IMR-90 (cell line): ENCODE data around the gene RGMA. TPM values are rescaled to one million over a fixed set of nuclear protein-coding genes. Genes with fewer than 3 reads are reported as not detected.

Experiments used
- ATAC-seq: fragments of 200-7000 bp; cut with Tn5 transposase; 2 replicates; pipeline ENCODE4 v1.9.1; 2020; ENCODE audit warnings: low read depth, mild to moderate bottlenecking, moderate library complexity
- BruUV-seq: library from RNA; stranded (reverse); fragments of 400-500 nt; replicated peaks from 2 replicates; lab custom pipeline; 2021; lab: Mats Ljungman, UMichigan
- CTCF ChIA-PET: fragments of 300-600 bp; formaldehyde crosslinking; extraction: SDS; loops from one replicate; lab custom pipeline; 2021; ENCODE audit warnings: antibody characterized with exemption; lab: Yijun Ruan, JAX
- POLR2A ChIA-PET: fragments of 300-600 bp; sonication (Branson Sonifier 250); formaldehyde crosslinking; loops from one replicate; lab custom pipeline; 2022; ENCODE audit warnings: antibody characterized with exemption; ENCODE audit not compliant: unreplicated experiment; lab: Charles Lee
- DNase-seq: peaks from one replicate; pipeline ENCODE4 v3.0.0; 2013
- H2AFZ ChIP-seq: replicated peaks from 2 replicates; pipeline ENCODE3; 2013; ENCODE audit warnings: low read length, mild to moderate bottlenecking; ENCODE audit not compliant: poor library complexity
- H2AK5ac ChIP-seq: 2 replicates; pipeline ENCODE4 v1.6.1; 2013; ENCODE audit warnings: low read depth, low read length, inconsistent platforms
- H2AK9ac ChIP-seq: replicated peaks from 2 replicates; pipeline ENCODE3; 2013; ENCODE audit warnings: mild to moderate bottlenecking, low read depth, low read length, moderate library complexity; ENCODE audit not compliant: poor library complexity
- H2BK120ac ChIP-seq: 2 replicates; pipeline ENCODE4 v1.6.1; 2013; ENCODE audit warnings: low read depth, low read length, inconsistent platforms
- H2BK15ac ChIP-seq: 3 replicates; pipeline ENCODE4 v1.6.1; 2013; ENCODE audit warnings: low read depth, low read length, inconsistent platforms
- H2BK20ac ChIP-seq: 2 replicates; pipeline ENCODE4 v1.6.1; 2013; ENCODE audit warnings: low read depth, mild to moderate bottlenecking, inconsistent platforms, low read length, moderate library complexity
- H2BK5ac ChIP-seq: 2 replicates; pipeline ENCODE4 v1.6.1; 2013; ENCODE audit warnings: mild to moderate bottlenecking, low read depth, low read length, inconsistent platforms; ENCODE audit not compliant: poor library complexity, severe bottlenecking
- H3K14ac ChIP-seq: replicated peaks from 2 replicates; pipeline ENCODE4 v1.6.1; 2013; ENCODE audit warnings: low read depth, low read length, inconsistent platforms
- H3K18ac ChIP-seq: 2 replicates; pipeline ENCODE4 v1.6.1; 2013; ENCODE audit warnings: low read depth, low read length, control low read depth
- H3K23ac ChIP-seq: 2 replicates; pipeline ENCODE4 v1.6.1; 2013; ENCODE audit warnings: low read depth, low read length, inconsistent platforms
- H3K27ac ChIP-seq: 2 replicates; pipeline ENCODE4 v1.5.1; 2013; ENCODE audit warnings: mild to moderate bottlenecking, control low read depth, low read length; ENCODE audit not compliant: insufficient read depth
- H3K27me3 ChIP-seq: 2 replicates; pipeline ENCODE4 v1.6.1; 2013; ENCODE audit warnings: low read length; ENCODE audit not compliant: control insufficient read depth, insufficient read depth
- H3K36me3 ChIP-seq: 2 replicates; pipeline ENCODE4 v1.6.1; 2013; ENCODE audit warnings: low read length, mixed read lengths; ENCODE audit not compliant: control insufficient read depth, insufficient read depth
- H3K4ac ChIP-seq: 2 replicates; pipeline ENCODE4 v1.6.1; 2013; ENCODE audit warnings: low read depth, low read length, inconsistent platforms
- H3K4me1 ChIP-seq: 2 replicates; pipeline ENCODE4 v1.6.1; 2013; ENCODE audit warnings: low read length, mixed read lengths; ENCODE audit not compliant: control insufficient read depth, insufficient read depth
- H3K4me2 ChIP-seq: 2 replicates; pipeline ENCODE4 v1.6.1; 2013; ENCODE audit warnings: low read depth, mild to moderate bottlenecking, control low read depth, low read length, moderate library complexity
- H3K4me3 ChIP-seq: 2 replicates; pipeline ENCODE4 v1.5.1; 2013; ENCODE audit warnings: low read depth, mild to moderate bottlenecking, control low read depth, low read length, moderate library complexity; ENCODE audit not compliant: insufficient read depth
- H3K56ac ChIP-seq: 2 replicates; pipeline ENCODE4 v1.6.1; 2013; ENCODE audit warnings: low read length, inconsistent platforms; ENCODE audit not compliant: insufficient read depth; ENCODE audit errors: extremely low read depth
- H3K79me1 ChIP-seq, 2 experiments: 2 replicates each; pipeline ENCODE4 v1.6.1; 2013; ENCODE audit warnings: low read length in 2 of 2, inconsistent platforms in 1 of 2, low read depth in 1 of 2
- H3K9ac ChIP-seq: 2 replicates; pipeline ENCODE4 v1.6.1; 2013; ENCODE audit warnings: low read depth, low read length, control low read depth
- H3K9me1 ChIP-seq: 2 replicates; pipeline ENCODE4 v1.6.1; 2013; ENCODE audit warnings: low read length, inconsistent platforms; ENCODE audit not compliant: insufficient read depth
- H3K9me3 ChIP-seq: 2 replicates; pipeline ENCODE4 v1.6.1; 2013; ENCODE audit warnings: low read length; ENCODE audit not compliant: control insufficient read depth, insufficient read depth
- H4K20me1 ChIP-seq: 2 replicates; pipeline ENCODE4 v1.6.1; 2013; ENCODE audit warnings: low read length, inconsistent platforms; ENCODE audit not compliant: insufficient read depth
- H4K5ac ChIP-seq: 2 replicates; pipeline ENCODE4 v1.6.1; 2013; ENCODE audit warnings: mild to moderate bottlenecking, low read depth, low read length, control low read depth
- H4K8ac ChIP-seq, 2 experiments: 2 replicates each; pipeline ENCODE4 v1.6.1; 2013; ENCODE audit warnings: low read depth in 2 of 2, low read length in 2 of 2, control low read depth in 1 of 2, inconsistent platforms in 1 of 2
- H4K91ac ChIP-seq: 2 replicates; pipeline ENCODE4 v1.6.1; 2013; ENCODE audit warnings: low read depth, low read length, inconsistent platforms; ENCODE audit not compliant: insufficient read depth
- BHLHE40 ChIP-seq: fragments of 150-350 bp; IDR thresholded peaks from 2 replicates; pipeline ENCODE4 v1.6.1; 2016; ENCODE audit warnings: mild to moderate bottlenecking, low read depth, low read length
- CTCF ChIP-seq: conservative IDR thresholded peaks from 2 replicates; pipeline ENCODE4 v1.5.1; 2012; ENCODE audit warnings: mild to moderate bottlenecking, low read depth, low read length, improper control_type of control experiment
- ELK1 ChIP-seq: fragments of 150-350 bp; IDR thresholded peaks from 2 replicates; pipeline ENCODE4 v1.6.1; 2016; ENCODE audit warnings: low read depth, mild to moderate bottlenecking, low read length, moderate library complexity, borderline replicate concordance
- RAD21 ChIP-seq: IDR thresholded peaks from 2 replicates; pipeline ENCODE4 v1.6.1; 2012; ENCODE audit warnings: low read length, improper control_type of control experiment
- RCOR1 ChIP-seq: IDR thresholded peaks from 2 replicates; pipeline ENCODE4 v1.6.1; 2012; ENCODE audit warnings: mild to moderate bottlenecking, low read length, improper control_type of control experiment; ENCODE audit not compliant: insufficient replicate concordance
- RFX5 ChIP-seq: IDR thresholded peaks from 2 replicates; pipeline ENCODE4 v1.8.0; 2012; ENCODE audit warnings: low read depth, mild to moderate bottlenecking, low read length, moderate library complexity
- WGBS, 2 experiments: methylation state at CpG; one replicate each; pipeline versions ENCODE4 v1.1.5 to v1.1.7; 2013; ENCODE audit warnings: missing lambda C conversion rate in 2 of 2; ENCODE audit not compliant: insufficient read length in 1 of 2; ENCODE audit errors: extremely low coverage in 2 of 2; 5-methylcytosine and 5-hydroxymethylcytosine counted together
- dilution Hi-C: fragments of 300-500 bp; cut with HindIII; formaldehyde crosslinking; loops from one replicate; pipeline ENCODE4 v1.14.3; 2018; ENCODE audit warnings: low sequenced_read_pairs; ENCODE audit not compliant: unreplicated experiment
- in situ Hi-C: fragments of 300-500 bp; cut with MboI; formaldehyde crosslinking; loops from 3 replicates; pipeline ENCODE4 v1.14.3; 2019; ENCODE audit warnings: low sequenced_read_pairs, inconsistent platforms, mixed read lengths
- intact Hi-C: fragments of 100-400 bp; cut with micrococcal nuclease; formaldehyde crosslinking; loops from 2 replicates; pipeline ENCODE4 v1.10.0; 2022
- polyA plus RNA-seq, 3 experiments: library from polyadenylated mRNA; depleted of rRNA; stranded (reverse); fragments of >200 nt; gene quantifications; 2 replicates each; pipeline ENCODE4 v1.2.3, GENCODE V29; 2012; ENCODE audit warnings: low replicate concordance in 1 of 3
- total RNA-seq: library from RNA; depleted of rRNA; stranded (reverse); fragments of >200 nt; gene quantifications from 2 replicates; pipeline ENCODE4 v1.2.3, GENCODE V29; 2012

RGMA gene
- total and polyA plus RNA-seq, 2 of the 4 experiments (the other 2 are of a cell fraction) = 0.18 to 0.26 TPM

- Histone ChIP-seq H3K18ac (no peak overlapping the region), H3K9me3 (no peaks in the 10 kb centered on the region), H3K9me1 (no peaks in the 10 kb centered on the region), H3K9ac (no peak overlapping the region), H3K79me1 (no peaks in the 10 kb centered on the region), H2AK9ac (no peak overlapping the region), H2AK5ac (no peak overlapping the region), H4K5ac (no peak overlapping the region), H3K56ac (no peak overlapping the region), H2BK5ac (no peak overlapping the region), H2AFZ (peak overlapping the region; percentile 32), H4K8ac (no peak overlapping the region), H3K14ac (no peak overlapping the region), H2BK15ac (no peak overlapping the region), H3K4me1 (peaks cover 1% of the 10 kb centered on the region; the same call in 1 of the 2 replicates), H3K36me3 (no peaks in the 10 kb centered on the region), H3K23ac (no peak overlapping the region), H2BK120ac (no peak overlapping the region), H3K27me3 (peaks cover 12% of the 10 kb centered on the region), H4K91ac (no peak overlapping the region), H4K20me1 (no peaks in the 10 kb centered on the region), H3K4ac (no peak overlapping the region), H3K4me3 (no peak overlapping the region), H3K4me2 (no peak overlapping the region), H3K27ac (no peak overlapping the region), H2BK20ac (no peak overlapping the region)
- WGBS, 2 experiments = no CpG with 5 or more reads among the region's 8 CpGs
- intact Hi-C loops = no loop called here
- ATAC-seq (no peak), DNase-seq (no peak)
- CTCF ChIA-PET = interaction anchor here (1.5 kb wide), 1 partner anchor 29 kb away, joined by 3 read pairs; no protein-coding TSS in a partner anchor
- dilution Hi-C loops = no loop called here
- BruUV-seq = no TSS peak
- TF ChIP-seq RCOR1 (no peak), RAD21 (no peak), RFX5 (no peak), CTCF (no peak), ELK1 (no peak), BHLHE40 (no peak)
- in situ Hi-C loops = no loop called here
- POLR2A ChIA-PET = no interaction called here
These were observed 29.6 kb downstream of the RGMA start for GRCh38 chr15:93059442-93059841.
